HG03066 (cell line): ENCODE measurements around the gene ADARB2.
"Not testable (repeated sequence)": the region's sequence is repeated elsewhere in the genome, so short reads cannot be mapped to it uniquely, and the experiment has no call there.

Experiments used
- ATAC-seq: cut with Tn5 transposase; IDR thresholded peaks from one replicate; pipeline ENCODE4 v1.9.1; 2021; ENCODE audit warnings: low read depth; ENCODE audit not compliant: unreplicated experiment

Gene ADARB2

DNA sequence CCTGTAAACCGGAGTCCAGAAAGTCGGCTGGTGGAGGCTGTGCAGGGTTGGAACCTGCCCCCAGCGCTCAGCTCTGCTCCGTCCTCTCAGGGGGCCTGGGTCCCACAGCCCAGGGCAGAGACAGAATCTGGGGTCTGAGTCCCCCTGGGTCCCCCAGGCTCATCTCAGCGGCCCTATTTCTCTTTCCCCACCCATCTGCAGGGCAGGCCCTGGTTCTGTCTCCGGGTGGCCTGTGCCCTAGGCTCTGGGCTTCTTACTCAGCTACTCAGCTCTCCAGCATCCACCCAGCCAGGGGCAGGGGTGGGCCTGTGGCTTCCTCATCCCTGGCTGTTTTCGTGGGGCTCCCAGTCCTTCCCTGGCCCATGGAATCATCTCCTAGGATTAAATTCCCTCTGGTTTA, 183.4 kb downstream of the ADARB2 start:
- no peak for ATAC-seq

DNA sequence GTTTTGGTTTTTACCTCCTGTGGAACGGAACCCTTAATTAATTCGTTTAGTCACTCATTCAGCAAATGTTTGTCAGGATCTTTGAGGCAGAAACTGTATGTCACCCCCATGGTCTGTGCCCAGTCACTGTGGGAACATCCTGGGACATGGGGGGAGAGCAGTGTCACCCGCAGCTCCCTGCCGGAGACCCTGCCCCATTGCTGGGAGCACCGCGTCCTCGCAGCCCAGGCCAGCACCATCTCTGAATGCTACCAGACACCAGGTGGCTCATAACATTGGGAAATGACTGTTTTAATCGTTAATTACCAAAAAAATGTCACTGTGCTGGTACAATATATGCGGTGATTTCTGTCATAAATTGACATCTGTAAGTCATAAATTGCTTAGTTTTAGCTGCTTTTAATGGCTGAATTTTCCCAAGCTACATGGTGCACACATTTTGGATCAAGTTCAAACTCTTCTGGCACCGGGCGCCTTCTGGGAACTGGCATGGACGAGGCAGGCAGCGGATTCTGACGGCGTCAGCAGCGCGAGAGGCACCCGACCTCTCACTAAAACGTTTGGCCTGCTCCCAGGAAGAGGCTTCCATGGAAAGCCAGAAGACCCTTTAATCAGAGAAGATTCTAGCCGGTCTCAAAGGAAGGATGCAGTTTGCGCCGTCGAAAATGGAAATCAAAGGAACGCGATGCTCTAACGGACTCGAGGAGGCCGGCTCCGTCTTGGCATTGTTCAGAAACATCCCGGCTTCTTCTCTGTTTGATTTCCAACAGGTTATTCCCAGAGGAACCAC, 184.2 kb downstream of the ADARB2 start:
- no peak for ATAC-seq

DNA sequence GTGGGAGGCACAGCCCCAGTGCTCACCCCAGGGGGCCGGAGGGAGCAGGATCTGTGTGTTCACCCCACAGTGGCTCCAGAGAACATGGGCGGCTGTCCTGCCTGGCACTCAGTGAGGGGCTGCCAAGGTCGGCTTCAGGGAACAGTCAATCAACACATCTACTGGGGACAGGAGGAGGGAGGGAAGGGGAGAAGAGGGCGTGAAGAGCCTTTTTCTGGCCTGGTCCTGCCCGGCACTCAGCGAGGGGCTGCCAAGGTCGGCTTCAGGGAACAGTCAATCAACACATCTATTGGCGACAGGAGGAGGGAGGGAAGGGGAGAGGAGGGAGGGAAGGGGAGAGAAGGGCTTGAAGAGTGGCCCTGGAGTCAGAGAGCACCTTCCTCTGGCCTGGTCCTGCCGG, 184.9 kb downstream of the ADARB2 start:
- no peak for ATAC-seq

DNA sequence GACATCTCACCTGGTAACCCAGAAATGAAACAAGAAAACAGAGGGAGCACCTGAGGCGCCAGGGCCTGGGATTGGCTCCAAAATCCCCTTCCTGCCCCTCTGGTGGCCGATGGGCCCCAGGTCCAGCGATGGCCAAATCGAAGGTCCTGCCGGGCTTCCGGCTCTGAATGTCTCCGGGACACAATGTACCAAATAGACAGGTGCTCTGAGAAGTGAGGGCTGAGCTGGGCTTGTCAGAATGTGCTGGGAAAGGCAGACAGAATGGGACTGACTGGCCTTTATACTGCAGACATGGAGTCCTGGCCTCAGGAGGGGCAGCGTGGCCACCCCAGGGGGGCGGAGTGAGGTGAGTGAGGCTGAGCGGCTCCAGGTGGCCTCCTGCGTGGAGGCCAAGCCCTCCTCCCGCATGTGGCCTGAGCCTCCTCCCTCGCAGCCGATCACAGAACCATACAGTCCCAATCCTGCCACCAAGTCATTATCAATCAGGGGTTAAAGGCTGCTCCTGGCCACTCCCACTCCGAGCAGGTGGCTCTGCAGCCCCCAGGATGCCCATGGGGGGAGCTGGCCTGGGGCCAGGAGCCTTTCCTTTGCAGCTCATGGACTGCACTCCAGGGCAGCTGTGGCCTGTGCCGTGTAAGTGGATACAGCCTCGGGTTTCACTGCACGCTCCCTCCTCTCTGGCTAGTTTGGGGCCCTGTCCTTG, 185.5 kb downstream of the ADARB2 start:
- ATAC-seq, result no peak

DNA sequence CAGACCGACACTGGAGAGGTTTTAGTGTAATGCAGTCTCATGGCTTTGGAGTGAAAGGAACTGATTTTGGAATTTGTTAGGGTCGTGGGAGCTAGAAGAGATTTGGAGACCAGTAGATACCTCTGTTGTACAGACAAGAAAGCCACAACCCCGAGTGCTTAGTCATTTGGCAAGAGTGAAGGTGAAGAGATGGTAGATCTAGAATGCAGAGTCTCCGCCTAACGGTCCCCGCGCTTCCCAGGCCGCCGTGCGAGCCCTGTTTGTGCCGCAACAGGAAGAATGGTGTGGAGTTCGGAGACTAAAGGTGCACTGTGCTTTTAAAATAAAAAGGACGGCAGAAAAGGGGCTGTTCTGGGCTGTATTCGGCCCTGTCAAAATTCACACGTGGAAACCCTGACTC, 186.7 kb downstream of the ADARB2 start:
- ATAC-seq, result no peak

DNA sequence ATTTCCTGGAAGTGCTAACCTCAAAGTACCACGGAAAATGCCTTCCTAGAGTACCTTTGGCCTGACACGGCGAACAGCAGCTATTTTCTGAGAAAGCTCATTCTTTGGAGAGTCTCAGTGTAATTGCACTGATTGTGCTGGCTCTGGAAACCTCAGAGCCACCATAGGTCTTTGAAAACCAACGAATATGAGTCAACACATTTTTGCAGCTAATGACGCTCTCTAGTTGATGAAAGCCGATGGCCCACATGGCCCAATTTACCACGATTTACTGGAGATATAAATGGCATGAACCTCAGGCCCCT, 187.1 kb downstream of the ADARB2 start:
- ATAC-seq, result no peak

DNA sequence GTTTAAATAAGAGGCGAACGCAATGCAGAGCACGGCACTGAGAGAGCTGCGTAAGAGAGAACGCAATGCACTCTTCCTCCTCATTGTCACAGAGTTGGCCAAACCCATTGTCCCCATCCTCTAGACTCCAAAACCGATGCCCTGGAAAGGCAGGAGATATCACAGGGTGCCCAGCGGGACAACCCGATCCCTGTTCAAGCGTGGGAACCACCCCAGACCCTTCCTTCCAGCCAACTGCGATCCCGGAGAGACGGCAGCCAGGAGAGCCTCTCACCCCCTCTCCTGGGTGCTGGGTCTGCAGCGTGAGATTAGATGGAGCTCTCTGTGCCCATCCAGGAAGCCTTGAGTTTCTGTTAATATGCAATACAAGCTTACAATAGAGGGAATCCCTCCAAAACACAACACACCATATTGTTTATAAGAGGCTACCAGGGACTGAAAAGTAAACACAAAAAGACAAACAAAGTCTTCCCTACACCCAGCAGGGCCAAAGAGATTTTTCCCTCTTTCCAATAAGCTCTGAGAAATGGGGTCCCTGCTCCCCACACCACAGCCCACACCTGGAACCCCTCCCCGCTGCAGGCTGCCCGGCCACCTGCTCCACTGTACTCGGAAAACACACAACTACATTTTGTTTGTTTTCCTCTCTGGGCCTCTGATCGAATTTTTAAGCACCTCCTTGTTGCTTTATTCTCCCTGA, 187.6 kb downstream of the ADARB2 start:
- ATAC-seq, result no peak

DNA sequence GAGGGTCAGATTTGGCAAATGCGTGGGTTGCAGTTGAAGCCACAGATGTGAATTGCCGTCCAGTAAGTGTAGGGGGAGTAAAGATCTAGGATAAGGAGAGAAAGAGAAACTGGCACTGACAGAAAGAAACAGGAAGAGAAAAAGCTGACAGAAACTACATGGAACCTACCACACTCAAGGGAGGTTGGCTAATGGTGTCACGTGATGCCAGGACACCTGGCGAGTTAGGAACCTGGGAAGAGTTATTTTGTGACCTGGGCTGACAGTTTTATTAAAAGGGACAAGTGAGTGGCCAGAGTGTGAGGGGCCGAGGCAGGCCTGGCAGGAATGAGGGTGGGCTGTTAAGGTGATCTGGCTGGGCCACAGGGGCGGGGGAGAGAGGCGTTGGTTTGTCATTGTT, 188.7 kb downstream of the ADARB2 start:
- no peak for ATAC-seq

DNA sequence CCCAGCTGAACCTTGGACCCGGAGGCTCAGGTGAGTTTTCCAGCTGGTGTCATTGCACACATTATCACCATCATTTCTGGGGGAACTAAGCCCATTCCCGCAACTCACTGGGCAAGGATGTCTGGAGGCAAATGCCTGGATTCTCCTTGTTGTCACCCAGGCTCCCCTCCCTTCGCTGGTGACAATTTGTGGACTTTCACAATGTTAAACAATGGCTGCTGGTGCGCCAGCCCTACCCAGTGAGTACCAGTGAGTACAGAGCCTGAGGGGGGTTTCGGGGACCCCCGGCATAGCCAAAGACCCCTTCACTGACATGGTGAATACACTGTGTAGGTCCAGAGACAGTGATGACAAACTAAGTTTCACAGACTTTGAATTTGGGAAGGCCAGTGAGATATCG, 189.2 kb downstream of the ADARB2 start:
- no peak for ATAC-seq

DNA sequence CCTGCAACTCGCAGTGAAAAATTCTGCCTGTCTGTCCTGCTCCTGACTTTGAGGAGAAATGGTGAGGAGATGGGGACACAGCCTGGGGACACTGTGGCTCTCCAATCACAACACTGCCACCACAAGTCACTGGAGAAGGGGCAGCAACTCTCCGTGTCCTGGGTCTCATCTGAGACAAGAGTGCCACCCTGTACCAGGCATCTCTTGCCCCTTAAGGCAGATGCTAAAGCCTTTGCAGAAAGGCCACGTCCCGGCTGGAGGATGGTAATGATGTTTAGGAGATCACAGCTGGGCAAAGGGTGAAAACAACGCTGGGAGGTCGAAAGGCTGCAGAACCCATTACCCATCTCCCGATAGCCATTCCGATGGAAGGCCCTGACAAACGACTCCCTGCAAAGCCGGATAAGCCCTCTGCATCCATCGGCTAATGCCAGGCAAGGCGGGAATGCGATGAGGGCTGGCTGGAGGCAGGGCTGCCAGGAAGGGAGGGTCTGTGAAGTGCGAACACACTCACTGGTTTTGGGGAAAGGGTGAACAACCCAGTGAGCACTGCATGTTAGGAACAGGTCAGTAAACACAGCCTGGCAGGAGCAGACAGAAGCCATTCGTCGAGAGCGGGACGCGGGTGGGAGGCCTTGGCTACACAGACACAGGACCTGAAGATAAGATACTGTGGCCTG, 190.8 kb downstream of the ADARB2 start:
- ATAC-seq, result no peak

DNA sequence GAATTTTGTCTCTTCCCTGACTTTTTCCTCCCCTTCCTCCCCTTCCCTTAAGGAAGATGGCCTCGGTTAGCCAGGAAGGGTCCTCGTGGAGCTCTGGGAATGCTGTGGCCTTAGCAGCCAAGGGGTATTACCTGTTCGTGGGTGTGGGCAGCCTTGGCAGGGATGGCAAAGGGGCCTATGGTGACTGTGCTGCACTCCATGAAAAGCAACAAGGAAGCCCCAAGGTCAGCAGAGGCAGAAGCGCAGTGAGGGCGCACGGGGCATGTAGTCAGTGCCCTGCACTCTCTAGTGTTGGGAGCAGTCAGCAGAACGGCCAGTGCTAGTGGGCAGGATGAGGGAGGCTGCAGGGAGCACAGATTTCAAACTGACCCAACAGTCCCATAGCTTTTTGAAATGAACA, 191.8 kb downstream of the ADARB2 start:
- no peak for ATAC-seq

DNA sequence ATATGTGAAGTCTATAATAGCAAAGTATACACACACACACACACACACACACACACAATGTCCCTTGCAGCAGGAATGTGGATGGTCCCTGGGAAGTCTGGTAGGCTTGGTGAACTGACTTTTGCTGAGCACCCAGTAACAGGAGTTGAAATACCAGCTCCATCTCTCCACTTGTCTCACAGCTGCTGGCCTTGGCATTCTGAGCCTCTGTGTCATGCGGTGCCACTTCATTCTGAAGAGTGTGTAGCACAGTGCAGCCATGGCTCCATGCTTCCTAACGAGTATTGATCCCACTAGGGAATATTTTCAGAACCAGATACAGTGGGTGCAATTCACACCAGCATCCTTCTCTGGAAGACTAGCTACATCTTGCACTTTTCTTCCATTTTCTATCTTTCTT, 192.4 kb downstream of the ADARB2 start:
- ATAC-seq, result no peak

DNA sequence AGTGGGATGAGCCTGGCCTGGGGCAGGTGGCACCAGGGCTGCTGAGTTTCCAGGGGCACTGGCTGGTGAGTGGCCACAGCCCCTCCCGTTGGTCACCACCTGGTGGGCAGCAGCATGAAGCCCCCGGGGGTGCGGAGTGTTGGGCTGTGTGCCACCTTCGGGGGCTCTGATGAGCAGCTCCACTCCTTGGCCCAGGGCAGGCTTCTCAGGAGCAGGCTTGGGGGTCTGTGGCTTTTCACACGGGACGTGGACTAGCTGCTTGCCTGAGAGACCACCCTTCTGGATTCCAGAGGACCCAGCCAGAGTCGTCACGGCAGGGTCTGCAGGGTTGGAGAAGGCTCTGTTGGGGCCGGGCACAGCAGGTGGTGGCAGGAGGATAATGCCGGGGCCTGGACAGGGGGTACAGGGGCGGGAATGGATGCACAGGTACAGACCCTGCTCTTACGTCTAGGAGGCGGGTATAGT, 193.1 kb downstream of the ADARB2 start:
- ATAC-seq, result no peak

DNA sequence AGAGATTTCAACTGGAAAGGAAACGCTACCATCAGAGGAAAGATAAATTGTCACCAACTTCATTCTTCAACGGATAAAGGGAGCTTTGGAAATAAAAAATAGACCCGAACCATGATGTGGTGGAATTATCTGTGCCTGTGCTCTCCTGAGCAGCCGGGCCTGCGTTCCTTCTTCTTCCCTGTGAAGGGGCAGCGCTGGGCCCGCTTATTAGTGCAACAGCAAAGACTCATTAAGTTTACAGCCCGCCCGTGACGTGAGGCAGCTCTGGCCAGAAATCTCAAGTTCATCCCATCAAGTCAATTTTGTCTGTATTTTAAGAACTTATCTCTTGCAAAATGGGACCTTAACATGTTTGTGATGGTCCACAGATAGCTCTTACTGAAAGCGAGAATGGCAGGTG, 193.7 kb downstream of the ADARB2 start:
- ATAC-seq, result no peak

DNA sequence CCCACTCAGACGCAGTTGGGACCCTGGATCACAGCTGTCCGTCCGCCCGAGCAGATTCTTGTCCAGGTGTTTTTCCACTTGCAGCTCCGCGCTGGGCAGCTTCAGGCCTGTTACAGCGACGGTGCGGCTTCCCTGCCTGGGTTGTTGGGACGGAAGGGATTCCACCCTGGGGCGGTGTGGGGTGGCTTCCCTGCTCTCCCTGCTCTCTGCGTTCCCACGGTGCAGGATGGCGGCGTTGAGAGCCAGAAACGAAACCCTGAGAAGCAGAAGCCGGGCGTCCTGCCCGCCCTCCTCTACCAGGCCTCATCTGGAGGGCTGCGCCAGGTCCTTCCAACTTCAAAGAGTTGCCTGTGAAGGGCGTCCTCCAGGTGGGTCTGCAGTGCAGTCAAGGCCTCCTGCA, 194.4 kb downstream of the ADARB2 start:
- no peak for ATAC-seq

DNA sequence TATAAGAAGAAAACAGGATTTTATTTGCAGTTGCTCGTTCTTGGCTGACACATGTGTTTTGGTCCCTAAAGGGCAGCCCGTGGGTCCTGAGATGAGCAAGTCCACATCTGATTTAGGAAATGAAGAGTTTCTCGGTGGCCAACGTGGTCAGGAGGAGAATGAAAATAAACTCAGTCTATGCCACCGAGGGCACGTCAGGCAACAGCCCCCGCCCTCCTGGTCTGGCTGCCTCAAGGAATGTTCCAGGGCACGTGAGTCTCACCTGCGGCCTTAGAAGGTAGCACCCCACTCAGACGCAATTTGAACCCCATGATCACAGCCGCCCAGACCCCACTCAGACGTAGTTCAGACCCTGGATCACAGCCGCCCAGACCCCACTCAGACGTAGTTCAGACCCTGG, 197.2 kb downstream of the ADARB2 start:
- ATAC-seq, result no peak

DNA sequence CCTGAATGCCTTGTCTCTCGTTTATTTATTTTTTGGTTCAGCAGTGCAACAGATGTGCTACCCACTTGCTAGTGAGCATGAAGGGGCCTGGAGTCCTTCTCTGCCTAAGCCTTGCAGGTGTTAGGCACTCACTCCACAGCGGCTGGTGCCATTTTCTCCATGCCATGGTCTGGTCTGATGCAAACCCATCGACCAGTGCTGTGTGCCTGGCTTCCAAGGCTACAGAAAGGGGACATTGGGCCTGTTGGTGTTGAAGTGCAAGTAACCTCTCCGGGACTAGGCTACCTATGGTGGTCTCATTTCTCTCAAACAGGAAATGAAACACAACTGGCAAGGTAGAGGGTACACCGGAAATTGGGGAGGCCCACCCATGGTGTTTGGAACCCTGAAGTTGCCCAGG, 198.1 kb downstream of the ADARB2 start:
- no peak for ATAC-seq

DNA sequence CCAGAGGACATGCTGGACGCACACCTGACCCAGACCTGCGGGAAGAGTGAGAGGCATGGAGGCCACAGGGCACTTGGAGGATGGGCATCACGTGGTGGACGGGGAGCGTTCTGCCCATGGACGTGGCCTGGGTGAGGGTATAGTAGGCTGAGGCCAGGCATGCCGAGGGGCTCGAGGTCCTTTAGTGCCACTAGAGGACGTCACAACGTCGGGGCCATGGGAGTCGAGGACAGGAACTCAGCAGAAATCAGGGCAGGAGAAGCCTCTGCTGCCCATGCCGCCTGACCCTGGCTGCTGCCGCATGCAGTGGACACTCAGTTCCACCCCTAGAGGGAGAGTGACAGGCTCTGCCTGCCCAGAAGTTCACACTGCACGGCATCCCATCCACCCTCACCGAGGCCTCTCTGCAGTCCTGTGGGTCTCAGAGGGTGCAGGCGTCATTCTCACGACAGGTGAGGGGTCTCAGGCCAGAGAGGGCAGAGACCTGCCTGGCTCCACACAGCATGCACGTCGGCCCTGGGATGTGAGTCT, 198.7 kb downstream of the ADARB2 start:
- no peak for ATAC-seq

DNA sequence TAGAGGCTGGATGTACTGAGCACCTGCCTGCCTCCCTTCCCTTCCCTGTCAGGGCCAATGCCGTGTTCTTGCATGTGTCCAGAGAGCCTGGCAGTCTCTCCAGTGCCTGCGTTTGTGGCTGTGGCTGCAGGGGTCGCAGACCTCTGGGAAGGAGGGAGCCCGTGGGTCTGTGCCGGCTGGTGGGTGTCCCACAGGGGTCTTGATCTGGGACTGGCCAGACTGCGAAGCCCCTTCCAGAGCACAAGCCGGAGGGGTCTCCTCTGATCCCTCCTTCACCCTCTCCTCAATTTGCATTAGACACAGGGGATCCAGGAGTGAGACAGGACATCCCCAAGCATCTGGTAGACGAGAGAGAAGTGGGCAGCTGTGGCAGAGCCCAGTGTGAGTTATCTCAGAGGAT, 199.2 kb downstream of the ADARB2 start:
- ATAC-seq, result no peak

DNA sequence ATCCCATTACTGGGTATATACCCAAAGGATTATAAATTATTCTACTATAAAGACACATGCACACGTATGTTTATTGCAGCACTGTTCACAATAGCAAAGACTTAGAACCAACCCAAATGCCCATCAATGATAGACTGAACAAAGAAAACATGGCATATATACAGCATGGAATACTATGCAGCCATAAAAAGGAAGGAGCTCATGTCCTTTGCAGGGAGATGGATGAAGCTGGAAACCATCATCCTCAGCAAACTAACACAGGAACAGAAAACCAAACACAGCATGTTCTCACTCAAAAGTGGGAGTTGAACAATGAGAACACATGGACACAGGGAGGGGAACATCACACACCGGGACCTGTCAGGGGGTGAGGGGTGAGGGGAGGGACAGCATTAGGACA, 199.9 kb downstream of the ADARB2 start:
- ATAC-seq, result not testable (repeated sequence)

DNA sequence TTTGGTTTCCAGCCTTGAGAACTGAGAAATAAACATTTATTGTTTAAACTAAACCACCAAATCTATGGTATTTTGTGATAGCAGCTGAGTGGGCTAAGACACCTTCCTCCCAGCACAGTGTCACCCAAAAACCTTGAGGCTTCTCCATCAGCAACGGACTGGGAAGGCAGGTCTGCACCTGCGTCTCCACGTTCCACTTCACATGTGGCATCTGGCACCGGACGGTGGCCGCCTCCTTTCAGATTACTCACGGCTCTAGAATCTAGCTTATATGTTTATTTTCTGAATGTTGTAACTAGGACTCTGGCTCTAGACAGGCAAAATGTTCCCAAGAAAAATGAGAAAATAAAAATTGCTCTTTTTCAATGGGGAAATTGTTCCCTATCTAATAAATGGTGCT, 201.0 kb downstream of the ADARB2 start:
- ATAC-seq, result no peak
